Measurements from ENCODE around the gene AFF2.
"Not testable (repeated sequence)": the region's sequence is repeated elsewhere in the genome, so short reads cannot be mapped to it uniquely, and the experiment has no call there.

The AFF2 gene

GRCh38 chrX:148903176-148903575, 402.8 kb downstream of the AFF2 start (continued):
- TF ChIP-seq PATZ1 (CRISPR knock-in tag; IDR thresholded peaks at IDR 0.05; ENCODE audit: borderline replicate concordance) (no peak), ZNF70 (CRISPR knock-in tag; IDR thresholded peaks at IDR 0.05) (no peak)

- ATAC-seq = no peak
- TF ChIP-seq GLIS3 (CRISPR knock-in tag; IDR thresholded peaks at IDR 0.05) (no peak), ZFP30 (CRISPR knock-in tag; IDR thresholded peaks at IDR 0.05) (no peak), TSHZ2 (CRISPR knock-in tag; IDR thresholded peaks at IDR 0.05) (no peak), ZNF70 (CRISPR knock-in tag; IDR thresholded peaks at IDR 0.05) (no peak), PPARA (CRISPR knock-in tag; IDR thresholded peaks at IDR 0.05; ENCODE audit: borderline replicate concordance) (no peak), PATZ1 (CRISPR knock-in tag; IDR thresholded peaks at IDR 0.05; ENCODE audit: borderline replicate concordance) (no peak), RARB (CRISPR knock-in tag; IDR thresholded peaks at IDR 0.05) (no peak), ARNTL (CRISPR knock-in tag; IDR thresholded peaks at IDR 0.05; ENCODE audit: borderline replicate concordance, low read depth) (no peak), ZNF565 (CRISPR knock-in tag; conservative IDR thresholded peaks at IDR 0.05; ENCODE audit: low read depth) (no peak), CSDC2 (CRISPR knock-in tag; IDR thresholded peaks at IDR 0.05) (no peak), TCF4 (CRISPR knock-in tag; IDR thresholded peaks at IDR 0.05; ENCODE audit: borderline replicate concordance) (no peak), ZC3H10 (CRISPR knock-in tag; IDR thresholded peaks at IDR 0.05) (no peak)
Observed at GRCh38 chrX:148904421-148905111, 404.1 kb downstream of the AFF2 start.

- TF ChIP-seq PATZ1 (CRISPR knock-in tag; IDR thresholded peaks at IDR 0.05; ENCODE audit: borderline replicate concordance) = no peak
- no peak for TF ChIP-seq ZFP30 (CRISPR knock-in tag; IDR thresholded peaks at IDR 0.05)
- TF ChIP-seq ZNF70 (CRISPR knock-in tag; IDR thresholded peaks at IDR 0.05) = no peak
- no peak for TF ChIP-seq ZNF8 (CRISPR knock-in tag; IDR thresholded peaks at IDR 0.05)
- no peak for TF ChIP-seq TSHZ2 (CRISPR knock-in tag; IDR thresholded peaks at IDR 0.05)
- TF ChIP-seq ZC3H10 (CRISPR knock-in tag; IDR thresholded peaks at IDR 0.05) = no peak
- no peak for TF ChIP-seq POU6F1 (CRISPR knock-in tag; IDR thresholded peaks at IDR 0.05; ENCODE audit: borderline replicate concordance, low read depth)
- no peak for TF ChIP-seq BACH2 (CRISPR knock-in tag; IDR thresholded peaks at IDR 0.05; ENCODE audit: borderline replicate concordance)
- no peak for TF ChIP-seq ARNTL (CRISPR knock-in tag; IDR thresholded peaks at IDR 0.05; ENCODE audit: borderline replicate concordance, low read depth)
- no peak for TF ChIP-seq RARB (CRISPR knock-in tag; IDR thresholded peaks at IDR 0.05)
- TF ChIP-seq ZNF565 (CRISPR knock-in tag; conservative IDR thresholded peaks at IDR 0.05; ENCODE audit: low read depth) = no peak
- no peak for TF ChIP-seq GLIS3 (CRISPR knock-in tag; IDR thresholded peaks at IDR 0.05)
- TF ChIP-seq OSR1 (CRISPR knock-in tag; IDR thresholded peaks at IDR 0.05) = no peak
- no peak for ATAC-seq
Observed at GRCh38 chrX:148905400-148905799, 405.0 kb downstream of the AFF2 start.

GRCh38 chrX:148906628-148907027, 406.2 kb downstream of the AFF2 start:
- ATAC-seq = not testable (repeated sequence)
